IMR-90 (cell line): Measurements from ENCODE around the gene PCDHGA8. TPM values are rescaled to one million over a fixed set of nuclear protein-coding genes. Genes with fewer than 3 reads are reported as not detected.
A peak's percentile ranks its signal among the peaks of the same experiment; 100 is the strongest.

Experiments used
- ATAC-seq: fragments of 200-7000 bp; cut with Tn5 transposase; 2 replicates; pipeline ENCODE4 v1.9.1; 2020; ENCODE audit warnings: low read depth, mild to moderate bottlenecking, moderate library complexity
- BruUV-seq: library from RNA; stranded (reverse); fragments of 400-500 nt; replicated peaks from 2 replicates; lab custom pipeline; 2021; lab: Mats Ljungman, UMichigan
- CTCF ChIA-PET: fragments of 300-600 bp; formaldehyde crosslinking; extraction: SDS; loops from one replicate; lab custom pipeline; 2021; ENCODE audit warnings: antibody characterized with exemption; lab: Yijun Ruan, JAX
- POLR2A ChIA-PET: fragments of 300-600 bp; sonication (Branson Sonifier 250); formaldehyde crosslinking; loops from one replicate; lab custom pipeline; 2022; ENCODE audit warnings: antibody characterized with exemption; ENCODE audit not compliant: unreplicated experiment; lab: Charles Lee
- DNase-seq: peaks from one replicate; pipeline ENCODE4 v3.0.0; 2013
- H2AFZ ChIP-seq: replicated peaks from 2 replicates; pipeline ENCODE3; 2013; ENCODE audit warnings: low read length, mild to moderate bottlenecking; ENCODE audit not compliant: poor library complexity
- H2AK5ac ChIP-seq: 2 replicates; pipeline ENCODE4 v1.6.1; 2013; ENCODE audit warnings: low read depth, low read length, inconsistent platforms
- H2AK9ac ChIP-seq: replicated peaks from 2 replicates; pipeline ENCODE3; 2013; ENCODE audit warnings: mild to moderate bottlenecking, low read depth, low read length, moderate library complexity; ENCODE audit not compliant: poor library complexity
- H2BK120ac ChIP-seq: 2 replicates; pipeline ENCODE4 v1.6.1; 2013; ENCODE audit warnings: low read depth, low read length, inconsistent platforms
- H2BK15ac ChIP-seq: 3 replicates; pipeline ENCODE4 v1.6.1; 2013; ENCODE audit warnings: low read depth, low read length, inconsistent platforms
- H2BK20ac ChIP-seq: 2 replicates; pipeline ENCODE4 v1.6.1; 2013; ENCODE audit warnings: low read depth, mild to moderate bottlenecking, inconsistent platforms, low read length, moderate library complexity
- H2BK5ac ChIP-seq: 2 replicates; pipeline ENCODE4 v1.6.1; 2013; ENCODE audit warnings: mild to moderate bottlenecking, low read depth, low read length, inconsistent platforms; ENCODE audit not compliant: poor library complexity, severe bottlenecking
- H3K14ac ChIP-seq: replicated peaks from 2 replicates; pipeline ENCODE4 v1.6.1; 2013; ENCODE audit warnings: low read depth, low read length, inconsistent platforms
- H3K18ac ChIP-seq: 2 replicates; pipeline ENCODE4 v1.6.1; 2013; ENCODE audit warnings: low read depth, low read length, control low read depth
- H3K23ac ChIP-seq: 2 replicates; pipeline ENCODE4 v1.6.1; 2013; ENCODE audit warnings: low read depth, low read length, inconsistent platforms
- H3K27ac ChIP-seq: 2 replicates; pipeline ENCODE4 v1.5.1; 2013; ENCODE audit warnings: mild to moderate bottlenecking, control low read depth, low read length; ENCODE audit not compliant: insufficient read depth
- H3K27me3 ChIP-seq: 2 replicates; pipeline ENCODE4 v1.6.1; 2013; ENCODE audit warnings: low read length; ENCODE audit not compliant: control insufficient read depth, insufficient read depth
- H3K36me3 ChIP-seq: 2 replicates; pipeline ENCODE4 v1.6.1; 2013; ENCODE audit warnings: low read length, mixed read lengths; ENCODE audit not compliant: control insufficient read depth, insufficient read depth
- H3K4ac ChIP-seq: 2 replicates; pipeline ENCODE4 v1.6.1; 2013; ENCODE audit warnings: low read depth, low read length, inconsistent platforms
- H3K4me1 ChIP-seq: 2 replicates; pipeline ENCODE4 v1.6.1; 2013; ENCODE audit warnings: low read length, mixed read lengths; ENCODE audit not compliant: control insufficient read depth, insufficient read depth
- H3K4me2 ChIP-seq: 2 replicates; pipeline ENCODE4 v1.6.1; 2013; ENCODE audit warnings: low read depth, mild to moderate bottlenecking, control low read depth, low read length, moderate library complexity
- H3K4me3 ChIP-seq: 2 replicates; pipeline ENCODE4 v1.5.1; 2013; ENCODE audit warnings: low read depth, mild to moderate bottlenecking, control low read depth, low read length, moderate library complexity; ENCODE audit not compliant: insufficient read depth
- H3K56ac ChIP-seq: 2 replicates; pipeline ENCODE4 v1.6.1; 2013; ENCODE audit warnings: low read length, inconsistent platforms; ENCODE audit not compliant: insufficient read depth; ENCODE audit errors: extremely low read depth
- H3K79me1 ChIP-seq, 2 experiments: 2 replicates each; pipeline ENCODE4 v1.6.1; 2013; ENCODE audit warnings: low read length in 2 of 2, inconsistent platforms in 1 of 2, low read depth in 1 of 2
- H3K9ac ChIP-seq: 2 replicates; pipeline ENCODE4 v1.6.1; 2013; ENCODE audit warnings: low read depth, low read length, control low read depth
- H3K9me1 ChIP-seq: 2 replicates; pipeline ENCODE4 v1.6.1; 2013; ENCODE audit warnings: low read length, inconsistent platforms; ENCODE audit not compliant: insufficient read depth
- H3K9me3 ChIP-seq: 2 replicates; pipeline ENCODE4 v1.6.1; 2013; ENCODE audit warnings: low read length; ENCODE audit not compliant: control insufficient read depth, insufficient read depth
- H4K20me1 ChIP-seq: 2 replicates; pipeline ENCODE4 v1.6.1; 2013; ENCODE audit warnings: low read length, inconsistent platforms; ENCODE audit not compliant: insufficient read depth
- H4K5ac ChIP-seq: 2 replicates; pipeline ENCODE4 v1.6.1; 2013; ENCODE audit warnings: mild to moderate bottlenecking, low read depth, low read length, control low read depth
- H4K8ac ChIP-seq, 2 experiments: 2 replicates each; pipeline ENCODE4 v1.6.1; 2013; ENCODE audit warnings: low read depth in 2 of 2, low read length in 2 of 2, control low read depth in 1 of 2, inconsistent platforms in 1 of 2
- H4K91ac ChIP-seq: 2 replicates; pipeline ENCODE4 v1.6.1; 2013; ENCODE audit warnings: low read depth, low read length, inconsistent platforms; ENCODE audit not compliant: insufficient read depth
- ELK1 ChIP-seq: fragments of 150-350 bp; IDR thresholded peaks from 2 replicates; pipeline ENCODE4 v1.6.1; 2016; ENCODE audit warnings: low read depth, mild to moderate bottlenecking, low read length, moderate library complexity, borderline replicate concordance
- MAFK ChIP-seq: IDR thresholded peaks from 2 replicates; pipeline ENCODE4 v1.6.1; 2012; ENCODE audit warnings: low read depth, low read length, improper control_type of control experiment
- NFE2L2 ChIP-seq: fragments of 150-350 bp; IDR thresholded peaks from 2 replicates; pipeline ENCODE4 v1.6.1; 2016; ENCODE audit warnings: low read depth, mild to moderate bottlenecking, low read length
- RAD21 ChIP-seq: IDR thresholded peaks from 2 replicates; pipeline ENCODE4 v1.6.1; 2012; ENCODE audit warnings: low read length, improper control_type of control experiment
- RFX5 ChIP-seq: IDR thresholded peaks from 2 replicates; pipeline ENCODE4 v1.8.0; 2012; ENCODE audit warnings: low read depth, mild to moderate bottlenecking, low read length, moderate library complexity
- WGBS, 2 experiments: methylation state at CpG; one replicate each; pipeline versions ENCODE4 v1.1.5 to v1.1.7; 2013; ENCODE audit warnings: missing lambda C conversion rate in 2 of 2; ENCODE audit not compliant: insufficient read length in 1 of 2; ENCODE audit errors: extremely low coverage in 2 of 2; 5-methylcytosine and 5-hydroxymethylcytosine counted together
- dilution Hi-C: fragments of 300-500 bp; cut with HindIII; formaldehyde crosslinking; loops from one replicate; pipeline ENCODE4 v1.14.3; 2018; ENCODE audit warnings: low sequenced_read_pairs; ENCODE audit not compliant: unreplicated experiment
- in situ Hi-C: fragments of 300-500 bp; cut with MboI; formaldehyde crosslinking; loops from 3 replicates; pipeline ENCODE4 v1.14.3; 2019; ENCODE audit warnings: low sequenced_read_pairs, inconsistent platforms, mixed read lengths
- intact Hi-C: fragments of 100-400 bp; cut with micrococcal nuclease; formaldehyde crosslinking; loops from 2 replicates; pipeline ENCODE4 v1.10.0; 2022
- polyA plus RNA-seq, 3 experiments: library from polyadenylated mRNA; depleted of rRNA; stranded (reverse); fragments of >200 nt; gene quantifications; 2 replicates each; pipeline ENCODE4 v1.2.3, GENCODE V29; 2012; ENCODE audit warnings: low replicate concordance in 1 of 3
- total RNA-seq: library from RNA; depleted of rRNA; stranded (reverse); fragments of >200 nt; gene quantifications from 2 replicates; pipeline ENCODE4 v1.2.3, GENCODE V29; 2012
- TF ChIP-seq, protein P1 (sequence below): conservative IDR thresholded peaks from 2 replicates; pipeline ENCODE4 v1.5.1; 2012; ENCODE audit warnings: mild to moderate bottlenecking, low read depth, low read length, improper control_type of control experiment

The PCDHGA8 gene
- total and polyA plus RNA-seq, 2 of the 4 experiments (the other 2 are of a cell fraction), result 0.89 to 2.0 TPM

DNA sequence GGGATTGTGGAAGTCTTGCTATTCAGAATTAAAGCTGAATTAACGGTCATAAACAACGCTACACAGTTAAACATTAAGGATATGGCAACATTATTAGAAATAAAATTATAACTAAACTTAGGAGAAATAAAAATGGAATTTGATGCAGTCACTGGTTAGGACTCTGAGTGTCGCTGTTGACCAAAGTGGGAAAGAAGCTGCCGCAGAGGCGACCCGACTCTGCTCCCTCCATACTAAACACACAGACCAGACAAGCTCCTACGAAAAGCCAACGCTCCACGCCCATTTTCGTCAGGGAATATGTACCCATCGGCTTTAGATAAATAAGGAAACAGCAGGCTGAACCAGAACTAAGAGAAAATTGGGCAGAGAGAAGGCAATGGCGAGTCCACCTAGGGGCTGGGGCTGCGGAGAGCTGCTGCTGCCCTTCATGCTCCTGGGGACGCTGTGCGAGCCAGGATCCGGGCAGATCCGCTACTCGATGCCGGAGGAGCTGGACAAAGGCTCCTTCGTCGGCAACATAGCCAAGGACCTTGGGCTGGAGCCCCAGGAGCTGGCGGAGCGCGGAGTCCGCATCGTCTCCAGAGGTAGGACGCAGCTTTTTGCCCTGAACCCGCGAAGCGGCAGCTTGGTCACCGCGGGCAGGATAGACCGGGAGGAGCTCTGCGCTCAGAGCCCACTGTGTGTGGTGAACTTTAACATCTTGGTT lies 28.3 kb upstream of the PCDHGA8 start, which contains the start of gene PCDHGA5:
Gene PCDHGA5 (plus strand): TSS at position 211 of the 709 bp plus-strand sequence. CDS start 169 bp downstream, at position 380.
- Histone ChIP-seq H3K14ac (no peak within 1 kb of the TSS), H3K79me1 (peaks cover 0 to 3% of the 10 kb centered on the region in 2 experiments; a peak in 1 of 4 replicates), H4K8ac (no peak within 1 kb of the TSS), H3K27ac (no peak within 1 kb of the TSS), H3K18ac (no peak within 1 kb of the TSS), H2BK120ac (no peak within 1 kb of the TSS), H3K9me1 (no peaks in the 10 kb centered on the region), H3K4ac (no peak within 1 kb of the TSS), H4K20me1 (no peaks in the 10 kb centered on the region), H3K4me1 (peaks cover 2% of the 10 kb centered on the region; the same call in 1 of the 2 replicates), H2BK15ac (no peak within 1 kb of the TSS), H2BK20ac (no peak within 1 kb of the TSS), H2BK5ac (no peak within 1 kb of the TSS), H4K5ac (no peak within 1 kb of the TSS), H3K4me3 (peak within 1 kb of the TSS; percentile 48), H3K9me3 (peaks cover 51% of the 10 kb centered on the region), H3K4me2 (peak within 1 kb of the TSS; percentile 41), H3K56ac (0 out of 2 replicates have a peak within 1 kb of the TSS, but pooled peaks have one; percentile 21), H3K36me3 (peaks cover 14% of the 10 kb centered on the region; the same call in 1 of the 2 replicates), H3K23ac (no peak within 1 kb of the TSS), H2AK5ac (no peak within 1 kb of the TSS), H2AK9ac (no peak within 1 kb of the TSS), H2AFZ (peak within 1 kb of the TSS; percentile 73), H4K91ac (no peak within 1 kb of the TSS), H3K9ac (0 out of 2 replicates have a peak within 1 kb of the TSS, but pooled peaks have one; percentile 52), H3K27me3 (peaks cover 2% of the 10 kb centered on the region; the same call in 1 of the 2 replicates)
- TF ChIP-seq RFX5 (no peak), ELK1 (no peak), RAD21 (peak; percentile 33; the same call in 1 of the 2 replicates), NFE2L2 (no peak), MAFK (no peak)
- TF ChIP-seq, protein P1, sequence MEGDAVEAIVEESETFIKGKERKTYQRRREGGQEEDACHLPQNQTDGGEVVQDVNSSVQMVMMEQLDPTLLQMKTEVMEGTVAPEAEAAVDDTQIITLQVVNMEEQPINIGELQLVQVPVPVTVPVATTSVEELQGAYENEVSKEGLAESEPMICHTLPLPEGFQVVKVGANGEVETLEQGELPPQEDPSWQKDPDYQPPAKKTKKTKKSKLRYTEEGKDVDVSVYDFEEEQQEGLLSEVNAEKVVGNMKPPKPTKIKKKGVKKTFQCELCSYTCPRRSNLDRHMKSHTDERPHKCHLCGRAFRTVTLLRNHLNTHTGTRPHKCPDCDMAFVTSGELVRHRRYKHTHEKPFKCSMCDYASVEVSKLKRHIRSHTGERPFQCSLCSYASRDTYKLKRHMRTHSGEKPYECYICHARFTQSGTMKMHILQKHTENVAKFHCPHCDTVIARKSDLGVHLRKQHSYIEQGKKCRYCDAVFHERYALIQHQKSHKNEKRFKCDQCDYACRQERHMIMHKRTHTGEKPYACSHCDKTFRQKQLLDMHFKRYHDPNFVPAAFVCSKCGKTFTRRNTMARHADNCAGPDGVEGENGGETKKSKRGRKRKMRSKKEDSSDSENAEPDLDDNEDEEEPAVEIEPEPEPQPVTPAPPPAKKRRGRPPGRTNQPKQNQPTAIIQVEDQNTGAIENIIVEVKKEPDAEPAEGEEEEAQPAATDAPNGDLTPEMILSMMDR, result peak; percentile 40
- ChIA-PET CTCF (no interaction called here), POLR2A (no interaction called here)
- in situ Hi-C loops, result no loop called here
- 0% methylated on average over 2 of the region's 34 CpGs; no CpG with 5 or more reads in 1 of the 2 experiments for WGBS, 2 experiments
- dilution Hi-C loops, result no loop called here
- DNase-seq, result peak; percentile 40
- intact Hi-C loops, result loop anchor here (5.0 kb wide), 1 partner anchor 37 kb away; no protein-coding TSS in a partner anchor
- peak; percentile 75 for ATAC-seq
- no TSS peak for BruUV-seq
